Naive thymus-derived CD8-positive, alpha-beta T cell (primary cell): Measurements from ENCODE around the gene TOMM70. TPM values are rescaled to one million over a fixed set of nuclear protein-coding genes. Genes with fewer than 3 reads are reported as not detected.
A peak's percentile ranks its signal among the peaks of the same experiment; 100 is the strongest.
"Not testable (repeated sequence)": the region's sequence is repeated elsewhere in the genome, so short reads cannot be mapped to it uniquely, and the experiment has no call there.

Source experiments
- ATAC-seq, 2 donors: fragments of 150-1000 bp; cut with Tn5 transposase in 1 of 2; sonication (Bioruptor Pico), chemical (Tn5 transposase) in 1 of 2; 1 replicate in 1 of 2; 2 replicates in 1 of 2; pipeline ENCODE4 v1.10.0; 2021; ENCODE audit warnings: mild to moderate bottlenecking in 2 of 2, moderate library complexity in 2 of 2
- POLR2A ChIA-PET: fragments of 350-600 bp; sonication (Branson Sonifier 250); formaldehyde crosslinking; loops from one replicate; lab custom pipeline; 2021; ENCODE audit warnings: antibody characterized with exemption; lab: Charles Lee
- DNase-seq, 10 donors: peaks; one replicate each; pipeline versions ENCODE4 v3.0.0 to v3.0.0-alpha.2; 2020 to 2022
- H3K27ac Mint-ChIP-seq, 10 donors: one replicate each; pipeline ENCODE4 v1.8.0; 2020 to 2022; ENCODE audit warnings: mild to moderate bottlenecking in 10 of 10, mixed read lengths in 10 of 10, moderate library complexity in 4 of 10, inconsistent platforms in 1 of 10
- H3K27me3 Mint-ChIP-seq, 5 donors: one replicate each; pipeline ENCODE4 v1.8.0; 2021 to 2022; ENCODE audit warnings: mixed read lengths in 5 of 5
- H3K36me3 Mint-ChIP-seq, 3 donors: one replicate each; pipeline ENCODE4 v1.8.0; 2020 to 2022; ENCODE audit warnings: mixed read lengths in 3 of 3, mild to moderate bottlenecking in 2 of 3, inconsistent platforms in 1 of 3
- H3K4me1 Mint-ChIP-seq, 4 donors: one replicate each; pipeline ENCODE4 v1.8.0; 2021 to 2022; ENCODE audit warnings: mixed read lengths in 4 of 4
- H3K4me3 Mint-ChIP-seq, 10 donors: one replicate each; pipeline ENCODE4 v1.8.0; 2020 to 2022; ENCODE audit warnings: mild to moderate bottlenecking in 10 of 10, mixed read lengths in 10 of 10, moderate library complexity in 6 of 10, inconsistent platforms in 1 of 10
- H3K9me3 Mint-ChIP-seq, 9 donors: one replicate each; pipeline ENCODE4 v1.8.0; 2020 to 2022; ENCODE audit warnings: mixed read lengths in 9 of 9, mild to moderate bottlenecking in 3 of 9, inconsistent platforms in 1 of 9, moderate library complexity in 1 of 9
- polyA plus RNA-seq, 3 donors: library from polyadenylated mRNA; unstranded; fragments of 300-500 nt; fragmentation: Illumina TruSeq; gene quantifications; one replicate each; pipeline ENCODE4 v1.2.3, GENCODE V29; 2021
- total RNA-seq, 8 experiments: library from RNA in 2 of 8; stranded (reverse) in 2 of 8; gene quantifications; one replicate each; pipeline ENCODE4 v1.2.3 and lab custom pipeline; 2021 to 2026

The TOMM70 gene
- total and polyA plus RNA-seq, 5 experiments from 2014 or later = 14.6 to 46.8 (median 21.7) TPM

- peaks cover 0 to 2% (median 0%) of the 10 kb centered on the region in 9 donors for H3K9me3 Mint-ChIP-seq
- peaks cover 7 to 85% (median 21%) of the 10 kb centered on the region in 3 donors for H3K36me3 Mint-ChIP-seq
- POLR2A ChIA-PET = no interaction called here
- H3K27me3 Mint-ChIP-seq = no peaks in the 10 kb centered on the region
- H3K27ac Mint-ChIP-seq = peak overlapping the region in 4 of 10 donors; percentile 39 to 78 (median 63)
- H3K4me3 Mint-ChIP-seq = no peak overlapping the region
- H3K4me1 Mint-ChIP-seq = no peaks in the 10 kb centered on the region
- no peak for DNase-seq
- ATAC-seq = no peak
These were observed 46.0 kb downstream of the TOMM70 start for GRCh38 chr3:100354850-100355249.

- Mint-ChIP-seq H3K36me3 (peaks cover 14 to 92% (median 34%) of the 10 kb centered on the region in 3 donors), H3K27me3 (no peaks in the 10 kb centered on the region), H3K27ac (peak overlapping the region in 4 of 10 donors; percentile 14 to 67 (median 43)), H3K9me3 (peaks cover 0 to 2% (median 0%) of the 10 kb centered on the region in 9 donors), H3K4me3 (no peak overlapping the region), H3K4me1 (no peaks in the 10 kb centered on the region)
- no peak for ATAC-seq
- POLR2A ChIA-PET = no interaction called here
- no peak for DNase-seq
These were observed 48.3 kb downstream of the TOMM70 start for GRCh38 chr3:100352296-100353231.

GRCh38 chr3:100351770-100352169 is 49.1 kb downstream of the TOMM70 start:
- ATAC-seq, H3K27ac Mint-ChIP-seq, DNase-seq, H3K9me3 Mint-ChIP-seq, H3K4me1 Mint-ChIP-seq, H3K27me3 Mint-ChIP-seq, H3K4me3 Mint-ChIP-seq, POLR2A ChIA-PET: not testable (repeated sequence)
- peaks cover 14 to 97% (median 34%) of the 10 kb centered on the region in 3 donors for H3K36me3 Mint-ChIP-seq

GRCh38 chr3:100348727-100349126 is 52.2 kb downstream of the TOMM70 start:
- no peak overlapping the region for H3K4me3 Mint-ChIP-seq

GRCh38 chr3:100340527-100340926 is 60.4 kb downstream of the TOMM70 start:
- Mint-ChIP-seq H3K4me1 (peaks cover 14 to 44% (median 29%) of the 10 kb centered on the region in 4 donors), H3K4me3 (no peak overlapping the region), H3K27ac (peak overlapping the region in 1 of 10 donors; percentile 27), H3K9me3 (peaks cover 0 to 2% (median 0%) of the 10 kb centered on the region in 9 donors), H3K27me3 (no peaks in the 10 kb centered on the region), H3K36me3 (peaks cover 7 to 63% (median 34%) of the 10 kb centered on the region in 3 donors)
- DNase-seq (no peak), ATAC-seq (no peak)
- POLR2A ChIA-PET = no interaction called here

More at GRCh38 chr3:100348727-100349126, 52.2 kb downstream of the TOMM70 start:
- no peaks in the 10 kb centered on the region for H3K27me3 Mint-ChIP-seq
- no peak for ATAC-seq
- peaks cover 14 to 98% (median 44%) of the 10 kb centered on the region in 3 donors for H3K36me3 Mint-ChIP-seq
- peaks cover 0 to 2% (median 0%) of the 10 kb centered on the region in 9 donors for H3K9me3 Mint-ChIP-seq
- no peak overlapping the region for H3K27ac Mint-ChIP-seq
- peaks cover 0 to 7% (median 5%) of the 10 kb centered on the region in 4 donors for H3K4me1 Mint-ChIP-seq
- DNase-seq = no peak
- POLR2A ChIA-PET = no interaction called here

GRCh38 chr3:100339786-100340185 is 61.1 kb downstream of the TOMM70 start:
- ATAC-seq = no peak
- H3K9me3 Mint-ChIP-seq = peaks cover 0 to 2% (median 0%) of the 10 kb centered on the region in 9 donors
- no peaks in the 10 kb centered on the region for H3K27me3 Mint-ChIP-seq
- POLR2A ChIA-PET = interaction anchor here (0.5 kb wide), 1 partner anchor 455 kb away, joined by 3 read pairs; no protein-coding TSS in a partner anchor
- no peak overlapping the region for H3K27ac Mint-ChIP-seq
- DNase-seq = no peak
- peaks cover 20 to 51% (median 35%) of the 10 kb centered on the region in 4 donors for H3K4me1 Mint-ChIP-seq
- peaks cover 7 to 56% (median 30%) of the 10 kb centered on the region in 3 donors for H3K36me3 Mint-ChIP-seq
- H3K4me3 Mint-ChIP-seq = no peak overlapping the region

- peaks cover 7 to 47% (median 25%) of the 10 kb centered on the region in 3 donors for H3K36me3 Mint-ChIP-seq
- POLR2A ChIA-PET = no interaction called here
- DNase-seq = no peak
- peaks cover 0 to 2% (median 0%) of the 10 kb centered on the region in 9 donors for H3K9me3 Mint-ChIP-seq
- H3K4me3 Mint-ChIP-seq = no peak overlapping the region
- H3K27me3 Mint-ChIP-seq = no peaks in the 10 kb centered on the region
- peak overlapping the region in 4 of 10 donors; percentile 4 to 76 (median 33) for H3K27ac Mint-ChIP-seq
- peaks cover 20 to 45% (median 37%) of the 10 kb centered on the region in 4 donors for H3K4me1 Mint-ChIP-seq
- no peak for ATAC-seq
These were observed 62.0 kb downstream of the TOMM70 start for GRCh38 chr3:100338911-100339310.

GRCh38 chr3:100336229-100336628 is 64.7 kb downstream of the TOMM70 start:
- peaks cover 18 to 33% (median 30%) of the 10 kb centered on the region in 4 donors for H3K4me1 Mint-ChIP-seq
- H3K4me3 Mint-ChIP-seq = peak overlapping the region in 6 of 10 donors; percentile 20 to 99 (median 98)
- not testable (repeated sequence) for DNase-seq, H3K9me3 Mint-ChIP-seq, H3K27me3 Mint-ChIP-seq, ATAC-seq
- POLR2A ChIA-PET = interaction anchor here (0.9 to 2.6 kb wide), 2 partner anchors 65 to 76 kb away, joined by 3 to 23 read pairs; partner anchors contain the start of genes LNP1 and TOMM70
- peak overlapping the region in 9 of 10 donors; percentile 49 to 95 (median 78) for H3K27ac Mint-ChIP-seq
- peaks cover 0 to 22% (median 8%) of the 10 kb centered on the region in 3 donors for H3K36me3 Mint-ChIP-seq

GRCh38 chr3:100335434-100335833 is 65.5 kb downstream of the TOMM70 start:
- no peak for ATAC-seq
- no peak for DNase-seq
- peaks cover 0 to 14% (median 0%) of the 10 kb centered on the region in 3 donors for H3K36me3 Mint-ChIP-seq

GRCh38 chr3:100334488-100335351 is 66.2 kb downstream of the TOMM70 start, which contains the start of gene NIT2:
Gene NIT2, plus strand, starts transcription at chr3:100334757. Its CDS starts 35 bp downstream, at chr3:100334792.
- POLR2A ChIA-PET = interaction anchor here (0.6 to 2.6 kb wide), 5 partner anchors 10 to 379 kb away, joined by 3 to 23 read pairs (median 3); partner anchors contain the start of genes LNP1, TBC1D23 and TOMM70
- Mint-ChIP-seq H3K27ac (peak within 1 kb of the TSS; percentile 39 to 96 (median 92)), H3K36me3 (peaks cover 0 to 9% (median 0%) of the 10 kb centered on the region in 3 donors), H3K4me3 (peak within 1 kb of the TSS; percentile 84 to 99 (median 94)), H3K27me3 (no peaks in the 10 kb centered on the region), H3K9me3 (no peaks in the 10 kb centered on the region), H3K4me1 (peaks cover 18 to 33% (median 30%) of the 10 kb centered on the region in 4 donors)
- ATAC-seq = peak; percentile 93 to 95
- DNase-seq = peak; percentile 60 to 86 (median 69)

More at GRCh38 chr3:100335434-100335833, 65.5 kb downstream of the TOMM70 start:
- no peaks in the 10 kb centered on the region for H3K27me3 Mint-ChIP-seq
- peak overlapping the region; percentile 39 to 96 (median 92) for H3K27ac Mint-ChIP-seq
- peaks cover 18 to 33% (median 30%) of the 10 kb centered on the region in 4 donors for H3K4me1 Mint-ChIP-seq
- peak overlapping the region; percentile 84 to 99 (median 94) for H3K4me3 Mint-ChIP-seq
- POLR2A ChIA-PET = interaction anchor here (0.9 to 2.6 kb wide), 3 partner anchors 66 to 378 kb away, joined by 3 to 23 read pairs (median 3); partner anchors contain the start of genes LNP1 and TOMM70
- H3K9me3 Mint-ChIP-seq = no peaks in the 10 kb centered on the region

GRCh38 chr3:100333970-100334487 is 66.9 kb downstream of the TOMM70 start:
- no peaks in the 10 kb centered on the region for H3K9me3 Mint-ChIP-seq
- ATAC-seq (no peak), DNase-seq (no peak)
- peaks cover 16 to 33% (median 28%) of the 10 kb centered on the region in 4 donors for H3K4me1 Mint-ChIP-seq
- peak overlapping the region; percentile 76 to 93 (median 89) for H3K4me3 Mint-ChIP-seq
- POLR2A ChIA-PET = interaction anchor here (0.6 to 2.6 kb wide), 4 partner anchors 10 to 74 kb away, joined by 3 to 23 read pairs (median 4); partner anchors contain the start of genes LNP1, TBC1D23 and TOMM70
- H3K27ac Mint-ChIP-seq = peak overlapping the region in 9 of 10 donors; percentile 77 to 95 (median 91)
- H3K36me3 Mint-ChIP-seq = peaks cover 0 to 3% (median 0%) of the 10 kb centered on the region in 3 donors
- H3K27me3 Mint-ChIP-seq = no peaks in the 10 kb centered on the region
